CD4-positive, alpha-beta T cell treated with Interleukin-4 for 1 hour (primary cell): ENCODE measurements around the gene RNF6.
"Not testable (repeated sequence)": the region's sequence is repeated elsewhere in the genome, so short reads cannot be mapped to it uniquely, and the experiment has no call there.

Source experiments
- DNase-seq, 2 donors: peaks; one replicate each; pipeline ENCODE4 v3.0.0-alpha.2; 2020 to 2022

The RNF6 gene

GRCh38 chr13:26221721-26222519 lies at the start of gene RNF6:
TSS of gene RNF6 (minus strand) at chr13:26222314. CDS start at chr13:26219649, 2,665 bp downstream.
- peak; percentile 94 to 95 for DNase-seq

- no peak for DNase-seq
Measured at GRCh38 chr13:26270707-26271106, 48.6 kb upstream of the RNF6 start.

- no peak for DNase-seq
Measured at GRCh38 chr13:26266311-26266710, 44.2 kb upstream of the RNF6 start.

- no peak for DNase-seq
Measured at GRCh38 chr13:26262156-26262555, 40.0 kb upstream of the RNF6 start.

- no peak for DNase-seq
Measured at GRCh38 chr13:26259634-26260033, 37.5 kb upstream of the RNF6 start.

GRCh38 chr13:26257049-26257448 lies 34.9 kb upstream of the RNF6 start:
- no peak for DNase-seq

GRCh38 chr13:26255691-26256277 lies 33.7 kb upstream of the RNF6 start:
- no peak for DNase-seq

GRCh38 chr13:26255115-26255514 lies 33.0 kb upstream of the RNF6 start:
- DNase-seq, result no peak

- peak; percentile 57 to 64 for DNase-seq
Measured at GRCh38 chr13:26254583-26255111, 32.5 kb upstream of the RNF6 start.

- peak; percentile 89 to 92 for DNase-seq
Measured at GRCh38 chr13:26253787-26254582, 31.9 kb upstream of the RNF6 start, which contains the start of gene CDK8. TSS of gene CDK8 (plus strand) at chr13:26254129. CDS start at chr13:26254642, 513 bp downstream.

GRCh38 chr13:26253262-26253786 lies 31.2 kb upstream of the RNF6 start:
- no peak for DNase-seq

- DNase-seq, result not testable (repeated sequence)
Measured at GRCh38 chr13:26252006-26252405, 29.9 kb upstream of the RNF6 start.

- no peak for DNase-seq
Measured at GRCh38 chr13:26249551-26249950, 27.4 kb upstream of the RNF6 start.

GRCh38 chr13:26247608-26248007 lies 25.5 kb upstream of the RNF6 start:
- no peak for DNase-seq

- no peak for DNase-seq
Measured at GRCh38 chr13:26247011-26247410, 24.9 kb upstream of the RNF6 start.

GRCh38 chr13:26246154-26246553 lies 24.0 kb upstream of the RNF6 start:
- no peak for DNase-seq

GRCh38 chr13:26236296-26236695 lies 14.2 kb upstream of the RNF6 start:
- no peak for DNase-seq

- DNase-seq, result no peak
Measured at GRCh38 chr13:26230703-26231102, 8.6 kb upstream of the RNF6 start.

GRCh38 chr13:26229080-26229615 lies 7.0 kb upstream of the RNF6 start:
- DNase-seq, result no peak

GRCh38 chr13:26228096-26228495 lies 6.0 kb upstream of the RNF6 start:
- DNase-seq, result no peak

- DNase-seq, result no peak
Measured at GRCh38 chr13:26227166-26227971, 5.3 kb upstream of the RNF6 start.
